ENCODE measurements around the gene CDV3.
A peak's percentile ranks its signal among the peaks of the same experiment; 100 is the strongest.
"Not testable (repeated sequence)": the region's sequence is repeated elsewhere in the genome, so short reads cannot be mapped to it uniquely, and the experiment has no call there.

CDV3 gene

GRCh38 chr3:133573629-133574194 is at the start of gene CDV3:
Gene CDV3 (plus strand): TSS chr3:133573686. CDS start chr3:133574045, 359 bp downstream.
- Histone ChIP-seq H3K4me2 (peak within 1 kb of the TSS; percentile 93), H3K27me3 (ENCODE audit: insufficient read depth, low read depth) (no peaks in the 10 kb centered on the region), H3K4me3 (IDR thresholded peaks at IDR 0.05; ENCODE audit: insufficient read depth, low read depth, low read length) (peak within 1 kb of the TSS; percentile 91), H3K36me3 (ENCODE audit: insufficient read depth) (peaks cover 37% of the 10 kb centered on the region), H3K27ac (peak within 1 kb of the TSS; percentile 90), H2AFZ (ENCODE audit: low read depth) (peak within 1 kb of the TSS; percentile 39), H3K79me2 (ENCODE audit: insufficient read depth, low read depth) (peaks cover 45% of the 10 kb centered on the region), H3K4me1 (ENCODE audit: low read depth, poor library complexity, severe bottlenecking) (peaks cover 57% of the 10 kb centered on the region), H3K9ac (peak within 1 kb of the TSS; percentile 83), H4K20me1 (ENCODE audit: insufficient read depth) (peaks cover 39% of the 10 kb centered on the region)
- TF ChIP-seq CTCF (conservative IDR thresholded peaks at IDR 0.05; ENCODE audit: low read depth, low read length) = no peak

GRCh38 chr3:133523758-133524157 is 49.7 kb upstream of the CDV3 start:
- H3K4me1 ChIP-seq (ENCODE audit: low read depth, poor library complexity, severe bottlenecking); H2AFZ ChIP-seq (ENCODE audit: low read depth); H4K20me1 ChIP-seq (ENCODE audit: insufficient read depth); H3K27ac ChIP-seq; H3K4me2 ChIP-seq; H3K9ac ChIP-seq; H3K27me3 ChIP-seq (ENCODE audit: insufficient read depth, low read depth); H3K4me3 ChIP-seq (IDR thresholded peaks at IDR 0.05; ENCODE audit: insufficient read depth, low read depth, low read length); H3K36me3 ChIP-seq (ENCODE audit: insufficient read depth); H3K79me2 ChIP-seq (ENCODE audit: insufficient read depth, low read depth): not testable (repeated sequence)

- Histone ChIP-seq H3K4me1 (ENCODE audit: low read depth, poor library complexity, severe bottlenecking) (peaks cover 9% of the 10 kb centered on the region), H3K79me2 (ENCODE audit: insufficient read depth, low read depth) (no peaks in the 10 kb centered on the region), H2AFZ (ENCODE audit: low read depth) (no peak overlapping the region), H3K36me3 (ENCODE audit: insufficient read depth) (no peaks in the 10 kb centered on the region), H3K4me2 (no peak overlapping the region), H3K27ac (no peak overlapping the region), H3K9ac (no peak overlapping the region), H4K20me1 (ENCODE audit: insufficient read depth) (no peaks in the 10 kb centered on the region), H3K27me3 (ENCODE audit: insufficient read depth, low read depth) (no peaks in the 10 kb centered on the region), H3K4me3 (IDR thresholded peaks at IDR 0.05; ENCODE audit: insufficient read depth, low read depth, low read length) (no peak overlapping the region)
- no peak for TF ChIP-seq CTCF (conservative IDR thresholded peaks at IDR 0.05; ENCODE audit: low read depth, low read length)
Measured at GRCh38 chr3:133525435-133525834, 48.1 kb upstream of the CDV3 start.

GRCh38 chr3:133527081-133527715 is 46.3 kb upstream of the CDV3 start:
- Histone ChIP-seq H2AFZ (ENCODE audit: low read depth) (no peak overlapping the region), H3K27ac (no peak overlapping the region), H3K4me3 (IDR thresholded peaks at IDR 0.05; ENCODE audit: insufficient read depth, low read depth, low read length) (no peak overlapping the region), H3K4me2 (no peak overlapping the region), H3K27me3 (ENCODE audit: insufficient read depth, low read depth) (no peaks in the 10 kb centered on the region), H3K36me3 (ENCODE audit: insufficient read depth) (no peaks in the 10 kb centered on the region), H4K20me1 (ENCODE audit: insufficient read depth) (no peaks in the 10 kb centered on the region), H3K9ac (no peak overlapping the region), H3K4me1 (ENCODE audit: low read depth, poor library complexity, severe bottlenecking) (peaks cover 9% of the 10 kb centered on the region), H3K79me2 (ENCODE audit: insufficient read depth, low read depth) (no peaks in the 10 kb centered on the region)
- no peak for TF ChIP-seq CTCF (conservative IDR thresholded peaks at IDR 0.05; ENCODE audit: low read depth, low read length)

GRCh38 chr3:133529809-133530208 is 43.7 kb upstream of the CDV3 start:
- no peak overlapping the region for H3K4me2 ChIP-seq
- no peaks in the 10 kb centered on the region for H3K79me2 ChIP-seq (ENCODE audit: insufficient read depth, low read depth)
- peaks cover 9% of the 10 kb centered on the region for H3K4me1 ChIP-seq (ENCODE audit: low read depth, poor library complexity, severe bottlenecking)
- H3K36me3 ChIP-seq (ENCODE audit: insufficient read depth) = no peaks in the 10 kb centered on the region
- no peak overlapping the region for H2AFZ ChIP-seq (ENCODE audit: low read depth)
- no peak overlapping the region for H3K4me3 ChIP-seq (IDR thresholded peaks at IDR 0.05; ENCODE audit: insufficient read depth, low read depth, low read length)
- no peak overlapping the region for H3K27ac ChIP-seq
- H3K27me3 ChIP-seq (ENCODE audit: insufficient read depth, low read depth) = no peaks in the 10 kb centered on the region
- H3K9ac ChIP-seq = no peak overlapping the region
- no peak for TF ChIP-seq CTCF (conservative IDR thresholded peaks at IDR 0.05; ENCODE audit: low read depth, low read length)
- no peaks in the 10 kb centered on the region for H4K20me1 ChIP-seq (ENCODE audit: insufficient read depth)
